Stimulated activated effector memory CD8-positive, alpha-beta T cell treated with anti-CD3 and anti-CD28 coated beads, Interleukin-12 subunit alpha, Interleukin-12 subunit beta, amount 100 ng/mL, for 72 hours (primary cell): ENCODE data around the gene INTS4.
"Not testable (repeated sequence)": the region's sequence is repeated elsewhere in the genome, so short reads cannot be mapped to it uniquely, and the experiment has no call there.

Experiments
- ATAC-seq: fragments of 150-1000 bp; cut with Tn5 transposase; 2 replicates; pipeline ENCODE4 v1.10.0; 2021
- DNase-seq, 2 donors: peaks; one replicate each; pipeline ENCODE4 v3.0.0; 2021 to 2022; ENCODE audit warnings: low spot score in 2 of 2
- H3K27ac Mint-ChIP-seq: one replicate; pipeline ENCODE4 v1.8.0; 2022; ENCODE audit warnings: mild to moderate bottlenecking, mixed read lengths
- H3K36me3 Mint-ChIP-seq: one replicate; pipeline ENCODE4 v1.8.0; 2022; ENCODE audit warnings: mild to moderate bottlenecking, mixed read lengths
- H3K4me1 Mint-ChIP-seq: one replicate; pipeline ENCODE4 v1.8.0; 2022; ENCODE audit warnings: mixed read lengths
- H3K4me3 Mint-ChIP-seq: one replicate; pipeline ENCODE4 v1.8.0; 2022; ENCODE audit warnings: mild to moderate bottlenecking, mixed read lengths
- H3K9me3 Mint-ChIP-seq: one replicate; pipeline ENCODE4 v1.8.0; 2022; ENCODE audit warnings: mixed read lengths

INTS4 gene

DNA sequence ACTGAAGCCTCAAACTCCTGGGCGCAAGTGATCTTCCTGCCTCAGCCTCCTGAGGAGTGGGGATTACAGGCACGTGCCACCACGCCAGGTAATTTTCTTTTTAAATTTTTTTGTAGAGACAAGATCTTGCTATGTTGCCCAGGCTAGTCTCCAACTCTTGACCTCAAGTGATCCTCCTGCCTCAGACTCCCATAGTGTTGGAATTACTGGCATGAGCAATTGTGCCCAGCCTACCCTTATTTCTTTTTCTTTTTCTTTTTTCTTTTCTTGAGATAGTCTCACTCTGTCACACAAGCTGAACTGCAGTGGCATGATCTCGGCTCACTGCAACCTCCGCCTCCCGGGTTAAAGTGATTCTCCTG is 109.7 kb downstream of the INTS4 start:
- Mint-ChIP-seq H3K36me3 (peaks cover 66% of the 10 kb centered on the region), H3K4me3 (no peak overlapping the region), H3K4me1 (peaks cover 5% of the 10 kb centered on the region), H3K9me3 (no peaks in the 10 kb centered on the region), H3K27ac (peak overlapping the region; percentile 81)
- no peak for DNase-seq
- ATAC-seq, result no peak

DNA sequence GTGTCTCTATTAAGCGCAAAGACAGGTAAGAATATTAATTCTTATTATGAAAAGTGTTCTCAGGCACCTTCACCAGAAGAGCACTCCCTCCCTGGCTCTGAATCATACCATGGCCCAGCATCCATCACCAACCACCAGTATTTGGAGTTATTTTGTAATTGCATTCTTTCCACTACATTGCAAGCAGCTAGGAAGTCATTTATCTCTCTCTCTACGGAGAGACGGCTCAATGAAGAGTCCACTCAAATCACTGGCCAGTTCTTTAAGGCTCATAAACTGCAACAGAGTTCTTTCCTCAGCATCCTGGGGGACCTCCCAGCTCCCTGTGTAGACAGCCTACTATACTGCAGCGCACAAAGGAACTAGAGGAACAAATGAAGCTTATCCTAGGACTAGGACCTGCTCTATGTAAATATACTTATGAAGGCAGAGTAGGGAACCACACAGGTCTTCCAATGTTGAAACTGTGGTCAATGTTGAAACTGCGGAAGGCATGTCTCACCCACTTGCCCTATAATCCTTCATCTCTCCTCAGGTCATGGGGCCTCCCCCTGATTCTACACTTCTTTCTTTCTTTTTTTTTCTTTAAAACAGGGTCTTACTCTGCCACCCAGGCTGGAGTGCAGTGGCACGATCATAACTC is 110.2 kb downstream of the INTS4 start:
- H3K4me1 Mint-ChIP-seq, result peaks cover 9% of the 10 kb centered on the region
- ATAC-seq (no peak), DNase-seq (no peak)
- no peaks in the 10 kb centered on the region for H3K9me3 Mint-ChIP-seq
- peaks cover 70% of the 10 kb centered on the region for H3K36me3 Mint-ChIP-seq
- peak overlapping the region; percentile 81 for H3K27ac Mint-ChIP-seq
- H3K4me3 Mint-ChIP-seq, result no peak overlapping the region

DNA sequence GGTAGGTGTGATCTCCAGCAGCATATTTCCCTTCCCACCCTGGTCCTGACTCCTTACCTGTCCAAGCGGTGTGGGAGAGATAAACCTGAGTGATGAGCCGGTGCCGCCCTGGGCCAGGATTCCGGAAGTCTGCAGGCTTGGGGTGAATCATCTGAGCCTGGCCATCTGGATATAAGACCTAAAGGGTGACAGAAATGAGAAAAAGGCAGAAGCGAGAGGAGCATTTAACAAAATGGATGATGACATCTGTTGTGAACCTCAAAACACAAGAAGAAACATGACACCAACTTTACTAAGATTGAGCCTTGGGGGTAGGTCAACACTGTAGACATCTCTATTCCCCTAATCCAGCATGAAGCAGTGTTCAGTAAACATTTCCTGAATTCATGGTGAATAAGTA is 110.7 kb downstream of the INTS4 start:
- no peak overlapping the region for H3K27ac Mint-ChIP-seq

DNA sequence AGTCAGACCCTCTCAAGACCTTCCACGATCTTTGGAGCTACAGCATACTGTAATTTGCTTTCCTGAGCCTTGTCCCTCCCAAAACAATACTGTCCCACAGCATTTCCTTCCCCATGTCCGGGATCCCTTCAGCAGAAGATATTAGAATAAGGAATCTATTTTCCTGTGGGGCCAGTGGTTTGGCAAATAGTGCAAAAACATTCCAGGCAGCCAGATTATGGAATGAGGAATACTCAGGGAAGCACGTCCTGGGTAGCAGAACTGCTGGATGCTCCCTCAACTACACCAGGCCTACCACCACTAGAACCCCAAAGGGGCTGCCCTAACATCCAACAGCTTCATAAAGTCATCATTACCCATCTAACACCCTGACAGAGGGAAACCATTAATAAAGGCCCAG is 112.1 kb downstream of the INTS4 start:
- H3K4me3 Mint-ChIP-seq, result no peak overlapping the region
- no peak for DNase-seq
- H3K4me1 Mint-ChIP-seq, result peaks cover 9% of the 10 kb centered on the region
- H3K36me3 Mint-ChIP-seq, result peaks cover 88% of the 10 kb centered on the region
- peak overlapping the region; percentile 14 for H3K27ac Mint-ChIP-seq
- no peaks in the 10 kb centered on the region for H3K9me3 Mint-ChIP-seq
- ATAC-seq, result no peak

More for the DNA sequence above, 110.7 kb downstream of the INTS4 start:
- DNase-seq, result no peak
- H3K4me3 Mint-ChIP-seq, result no peak overlapping the region
- ATAC-seq, result no peak
- H3K9me3 Mint-ChIP-seq, result no peaks in the 10 kb centered on the region
- H3K36me3 Mint-ChIP-seq, result peaks cover 75% of the 10 kb centered on the region
- peaks cover 9% of the 10 kb centered on the region for H3K4me1 Mint-ChIP-seq

DNA sequence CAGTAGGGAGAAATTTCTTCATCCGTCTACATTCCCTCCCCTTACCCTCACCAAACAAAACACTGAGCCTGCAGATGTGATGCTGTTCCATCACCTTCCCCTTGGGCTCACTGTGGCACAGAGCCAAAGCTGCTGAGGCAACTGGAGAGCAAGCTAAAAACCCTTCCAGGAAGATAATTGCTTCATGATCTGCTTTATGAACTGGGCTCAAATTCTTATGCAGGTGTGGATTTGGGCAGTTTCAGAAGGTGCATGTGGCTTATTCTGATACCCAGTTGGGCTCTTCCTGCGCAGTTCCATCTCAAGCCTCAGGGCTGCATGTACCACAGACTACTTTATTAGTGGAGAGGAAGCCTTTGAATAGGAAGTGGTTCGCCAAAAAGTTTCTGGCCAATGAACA is 115.2 kb downstream of the INTS4 start:
- Mint-ChIP-seq H3K4me3 (no peak overlapping the region), H3K27ac (peak overlapping the region; percentile 78), H3K9me3 (no peaks in the 10 kb centered on the region), H3K4me1 (peaks cover 9% of the 10 kb centered on the region), H3K36me3 (peaks cover 79% of the 10 kb centered on the region)
- peak; percentile 37 for ATAC-seq
- no peak for DNase-seq

DNA sequence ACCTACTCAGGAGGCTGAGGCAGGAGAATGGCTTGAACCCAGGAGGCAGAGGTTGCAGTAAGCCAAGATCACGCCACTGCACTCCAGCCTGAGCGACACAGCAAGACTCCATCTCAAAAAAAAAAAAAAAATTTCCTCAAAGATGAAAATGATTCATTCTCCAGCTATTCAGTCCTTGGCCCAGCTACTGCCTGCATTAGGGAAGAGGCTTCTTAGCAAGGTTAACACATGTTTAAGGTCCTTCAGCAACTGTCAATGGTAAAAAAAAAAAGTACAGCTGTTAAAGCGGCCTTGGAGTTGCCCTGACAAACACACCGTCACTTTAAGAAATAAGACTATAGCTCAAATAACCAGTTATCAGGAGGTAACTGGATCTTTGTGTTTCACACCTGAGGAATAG is 116.2 kb downstream of the INTS4 start:
- not testable (repeated sequence) for ATAC-seq, H3K4me1 Mint-ChIP-seq, H3K9me3 Mint-ChIP-seq, H3K27ac Mint-ChIP-seq, DNase-seq, H3K4me3 Mint-ChIP-seq
- peaks cover 69% of the 10 kb centered on the region for H3K36me3 Mint-ChIP-seq

DNA sequence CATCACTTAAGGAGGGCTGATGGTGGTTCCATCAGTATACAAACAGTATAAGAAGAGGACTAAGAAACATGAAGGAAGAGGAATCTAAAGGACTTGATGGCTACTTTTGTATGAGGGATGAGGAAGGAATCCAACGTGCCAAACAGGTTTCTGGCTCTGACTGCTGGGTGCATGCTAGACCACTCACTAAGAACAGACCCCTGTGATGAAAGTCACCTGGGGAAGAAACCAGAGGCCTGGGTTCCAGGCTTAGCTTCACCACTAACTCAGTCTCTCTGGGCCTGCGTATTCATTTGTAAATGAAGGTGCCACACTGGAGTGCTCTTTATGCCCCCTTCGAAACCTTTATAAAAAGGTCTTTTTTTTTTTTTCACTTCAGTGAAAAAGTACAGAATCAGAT is 118.4 kb downstream of the INTS4 start:
- no peak for ATAC-seq
- H3K36me3 Mint-ChIP-seq, result peaks cover 58% of the 10 kb centered on the region
- no peaks in the 10 kb centered on the region for H3K9me3 Mint-ChIP-seq
- DNase-seq, result no peak
- H3K4me1 Mint-ChIP-seq, result peaks cover 9% of the 10 kb centered on the region
- no peak overlapping the region for H3K4me3 Mint-ChIP-seq
- no peak overlapping the region for H3K27ac Mint-ChIP-seq

DNA sequence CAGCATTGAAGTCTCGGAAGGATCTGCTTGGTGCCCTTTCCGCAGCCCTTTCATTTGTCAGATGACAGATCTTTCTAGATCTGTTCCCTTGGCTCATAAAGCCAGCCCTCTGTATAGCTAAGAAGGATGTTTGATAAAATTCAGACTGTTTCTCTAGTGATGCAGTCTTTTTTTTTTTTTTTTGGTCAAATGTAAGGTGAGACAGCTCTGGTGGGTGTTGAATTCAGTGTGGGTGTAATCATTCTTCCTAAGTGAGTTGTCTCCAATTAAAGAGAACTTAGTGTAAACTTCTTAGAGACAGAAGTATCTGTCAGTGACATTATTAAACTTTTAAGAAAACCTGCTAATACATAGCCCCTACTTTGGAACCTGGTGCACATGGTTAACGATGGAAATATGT is 120.3 kb downstream of the INTS4 start:
- no peaks in the 10 kb centered on the region for H3K9me3 Mint-ChIP-seq
- H3K27ac Mint-ChIP-seq, result no peak overlapping the region
- H3K4me3 Mint-ChIP-seq, result no peak overlapping the region
- H3K4me1 Mint-ChIP-seq, result no peaks in the 10 kb centered on the region
- DNase-seq (no peak), ATAC-seq (no peak)
- H3K36me3 Mint-ChIP-seq, result peaks cover 44% of the 10 kb centered on the region

DNA sequence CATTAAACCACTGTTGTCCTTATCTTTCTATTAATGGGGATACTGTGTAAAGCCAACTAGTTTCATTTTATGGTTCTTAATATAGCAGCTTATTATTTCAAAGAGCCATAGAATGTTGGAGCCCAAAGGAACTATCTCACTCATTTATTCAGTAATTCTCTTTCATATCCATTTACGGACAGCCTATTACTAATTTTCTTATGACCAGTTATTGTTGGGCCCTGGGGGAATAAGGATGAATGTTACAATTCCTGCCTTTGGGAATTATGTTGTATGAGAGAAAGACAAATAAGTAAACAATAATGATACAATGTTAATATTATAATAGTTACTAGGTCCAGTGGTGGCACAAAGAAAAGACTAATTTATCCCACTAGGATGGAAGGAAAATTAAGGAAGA is 121.1 kb downstream of the INTS4 start:
- Mint-ChIP-seq H3K9me3 (no peaks in the 10 kb centered on the region), H3K4me3 (no peak overlapping the region), H3K36me3 (peaks cover 39% of the 10 kb centered on the region), H3K4me1 (no peaks in the 10 kb centered on the region), H3K27ac (no peak overlapping the region)
- ATAC-seq, result no peak
- DNase-seq, result no peak

DNA sequence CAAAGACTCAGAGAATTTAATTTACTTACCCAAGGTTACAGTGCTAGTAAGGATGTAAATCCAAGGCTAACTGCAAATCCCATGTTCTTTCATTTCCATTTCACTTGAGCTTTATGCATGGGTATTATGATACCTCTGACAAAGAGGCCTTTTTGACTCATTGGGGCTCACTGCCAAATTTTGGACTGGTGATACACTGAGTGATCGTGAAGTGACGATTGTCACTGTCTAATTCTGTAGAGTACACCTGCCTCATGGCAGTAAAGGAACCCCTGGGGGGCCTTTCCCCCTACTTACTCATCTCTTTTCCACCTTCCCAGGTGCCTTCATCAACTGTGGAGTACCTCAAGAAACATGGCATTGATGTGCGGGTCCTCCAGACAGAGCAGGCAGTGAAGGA is 122.6 kb downstream of the INTS4 start:
- Mint-ChIP-seq H3K36me3 (peaks cover 29% of the 10 kb centered on the region), H3K4me1 (no peaks in the 10 kb centered on the region), H3K9me3 (no peaks in the 10 kb centered on the region), H3K4me3 (no peak overlapping the region), H3K27ac (no peak overlapping the region)
- DNase-seq (no peak), ATAC-seq (no peak)

DNA sequence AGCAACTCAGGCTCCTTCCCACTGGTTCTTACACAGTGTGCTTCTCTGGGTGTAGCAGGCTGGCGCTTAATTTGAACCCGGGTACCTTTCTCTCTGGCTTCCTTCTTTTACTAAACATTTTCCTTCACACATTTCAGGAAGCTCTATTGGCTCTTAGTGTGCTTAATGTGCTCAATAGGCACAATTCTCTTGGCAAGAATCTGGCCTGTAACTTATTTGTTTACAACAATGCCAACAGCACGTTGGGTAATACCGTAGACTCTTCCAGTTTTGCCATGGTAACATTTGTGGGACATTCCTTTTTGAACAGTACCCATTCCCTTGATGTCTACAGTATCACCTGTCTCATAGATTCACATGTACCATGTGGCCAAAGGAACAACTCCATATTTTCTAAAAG is 125.7 kb downstream of the INTS4 start:
- ATAC-seq (no peak), DNase-seq (no peak)
- Mint-ChIP-seq H3K27ac (no peak overlapping the region), H3K9me3 (no peaks in the 10 kb centered on the region), H3K4me1 (no peaks in the 10 kb centered on the region), H3K4me3 (no peak overlapping the region), H3K36me3 (peaks cover 19% of the 10 kb centered on the region)

DNA sequence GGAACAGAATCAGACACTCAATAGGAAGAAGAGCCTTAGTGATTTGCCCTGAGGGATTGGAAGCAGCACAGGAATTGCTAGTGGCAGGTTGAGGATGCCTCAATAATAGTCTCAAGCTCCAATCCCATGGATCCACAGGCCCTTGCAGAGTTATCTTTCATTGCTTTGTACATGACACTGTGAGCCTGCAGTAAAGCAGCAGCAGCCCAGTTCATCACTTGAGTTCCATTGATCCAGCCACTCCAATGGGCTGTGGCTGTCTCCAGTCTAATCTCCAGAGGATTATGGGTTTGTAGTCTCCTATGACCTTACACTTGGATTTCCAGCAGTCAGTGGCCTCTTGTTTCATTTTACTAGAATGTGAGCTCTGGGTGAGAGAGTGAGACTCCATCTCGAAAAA is 128.1 kb downstream of the INTS4 start:
- Mint-ChIP-seq H3K4me1 (no peaks in the 10 kb centered on the region), H3K36me3 (peaks cover 11% of the 10 kb centered on the region), H3K4me3 (no peak overlapping the region), H3K27ac (no peak overlapping the region), H3K9me3 (no peaks in the 10 kb centered on the region)
- DNase-seq (no peak), ATAC-seq (no peak)

DNA sequence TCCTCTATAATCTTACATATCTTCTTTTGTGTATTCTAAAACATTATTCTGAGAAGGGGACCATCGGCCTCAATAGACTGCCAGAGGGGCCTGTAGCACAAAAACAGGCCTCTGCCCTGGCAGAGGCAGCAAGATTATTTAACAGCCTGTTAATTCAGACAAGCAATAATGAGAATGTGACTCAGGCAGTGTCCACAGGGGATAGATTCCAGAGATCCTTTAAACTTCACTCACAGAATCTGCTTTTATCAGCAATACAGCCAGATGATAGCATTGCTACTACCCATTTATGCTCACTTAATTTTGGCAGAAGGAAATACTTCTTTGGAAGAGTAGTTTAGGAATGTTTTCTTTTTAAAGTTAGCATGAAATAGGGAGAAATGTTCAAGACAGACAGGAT is 128.7 kb downstream of the INTS4 start:
- Mint-ChIP-seq H3K36me3 (peaks cover 7% of the 10 kb centered on the region), H3K9me3 (no peaks in the 10 kb centered on the region), H3K27ac (no peak overlapping the region), H3K4me3 (no peak overlapping the region), H3K4me1 (no peaks in the 10 kb centered on the region)
- DNase-seq (no peak), ATAC-seq (no peak)

DNA sequence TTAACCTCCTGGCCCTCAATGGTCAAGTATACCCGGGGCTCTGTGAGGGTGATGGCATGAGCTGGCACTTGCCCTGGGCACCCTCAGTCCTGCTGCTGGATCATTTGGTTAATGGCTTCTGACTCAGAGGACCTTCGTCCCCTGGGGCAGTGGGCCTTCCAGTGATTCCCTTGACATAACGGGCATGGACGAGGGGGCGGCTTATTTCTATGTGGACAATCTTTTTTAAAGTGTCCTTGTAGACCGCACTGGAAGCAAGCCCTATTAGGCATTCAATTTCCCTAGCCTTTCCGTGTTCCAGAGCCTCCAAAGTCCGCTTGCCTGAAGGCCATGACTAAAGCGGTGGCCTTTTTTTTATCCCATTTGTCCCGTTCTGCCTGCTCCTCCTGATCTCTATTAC is 133.0 kb downstream of the INTS4 start:
- not testable (repeated sequence) for H3K27ac Mint-ChIP-seq, H3K4me3 Mint-ChIP-seq, ATAC-seq, H3K9me3 Mint-ChIP-seq, H3K4me1 Mint-ChIP-seq, H3K36me3 Mint-ChIP-seq, DNase-seq

DNA sequence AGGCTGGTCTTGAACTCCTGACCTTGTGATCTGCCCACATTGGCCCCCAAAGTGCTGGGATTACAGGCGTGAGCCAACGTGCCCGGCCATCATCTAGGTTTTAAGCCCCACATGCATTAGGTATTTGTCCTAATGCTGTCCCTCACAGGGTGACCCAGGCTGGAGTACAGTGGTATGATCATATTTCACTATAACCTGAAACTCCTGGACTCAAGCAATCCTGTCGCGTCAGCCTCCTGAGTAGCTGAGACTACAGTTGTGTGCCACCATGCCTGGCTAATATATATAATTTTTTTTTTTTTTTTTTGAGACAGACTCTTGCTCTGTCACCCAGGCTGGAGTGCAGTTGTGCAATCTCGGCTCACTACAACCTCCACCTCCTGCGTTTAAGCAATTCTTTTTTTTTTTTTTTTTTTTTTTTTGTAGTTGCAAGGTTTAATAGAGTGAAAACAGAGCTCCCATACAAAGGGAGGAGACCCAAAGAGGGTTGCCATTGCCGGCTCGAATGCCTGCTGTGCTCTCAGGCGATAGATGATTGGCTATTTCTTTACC is 136.5 kb downstream of the INTS4 start:
- ATAC-seq, DNase-seq, H3K4me1 Mint-ChIP-seq, H3K36me3 Mint-ChIP-seq, H3K9me3 Mint-ChIP-seq, H3K4me3 Mint-ChIP-seq, H3K27ac Mint-ChIP-seq: not testable (repeated sequence)

DNA sequence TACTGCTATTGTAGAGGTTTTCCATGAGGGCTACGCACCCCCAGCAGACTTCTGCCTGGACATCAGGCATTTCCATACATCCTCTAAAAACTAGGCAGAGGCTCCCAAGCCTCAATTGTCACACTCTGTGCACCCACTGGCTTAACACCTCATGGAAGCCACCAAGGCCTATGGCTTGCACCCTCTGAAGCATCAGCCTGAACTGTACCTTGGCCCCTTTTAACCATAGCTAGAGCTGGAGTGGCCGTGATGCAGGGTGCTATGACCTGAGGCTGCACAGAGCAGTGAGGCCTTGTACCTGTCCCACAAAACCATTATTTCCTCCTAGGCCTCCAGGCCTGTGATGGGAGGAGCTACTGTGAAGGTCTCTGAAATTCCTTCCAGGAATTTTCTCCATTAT is 139.6 kb downstream of the INTS4 start:
- ATAC-seq (no peak), DNase-seq (no peak)
- no peaks in the 10 kb centered on the region for H3K36me3 Mint-ChIP-seq
- H3K9me3 Mint-ChIP-seq, result peaks cover 4% of the 10 kb centered on the region
- no peak overlapping the region for H3K4me3 Mint-ChIP-seq
- H3K27ac Mint-ChIP-seq, result no peak overlapping the region
- H3K4me1 Mint-ChIP-seq, result no peaks in the 10 kb centered on the region

DNA sequence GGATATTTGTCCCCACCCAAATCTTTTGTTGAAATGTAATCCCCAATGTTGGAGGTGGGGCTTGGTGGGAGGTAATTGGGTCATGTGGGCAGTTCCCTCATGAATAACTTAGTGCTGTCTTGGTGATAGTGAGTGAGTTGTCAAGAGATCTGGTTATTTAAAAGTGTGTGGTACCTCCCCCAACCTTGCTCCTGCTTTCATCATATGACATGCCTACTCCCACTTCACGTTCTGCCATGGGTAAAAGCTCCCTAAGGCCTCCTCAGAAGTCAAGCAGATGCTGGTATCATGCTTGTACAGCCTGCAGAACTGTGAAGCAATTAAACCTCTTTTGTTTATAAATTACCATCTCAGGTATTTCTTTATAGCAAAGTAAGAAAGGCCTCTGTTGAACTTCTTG is 143.0 kb downstream of the INTS4 start:
- no peak overlapping the region for H3K4me3 Mint-ChIP-seq
- no peak overlapping the region for H3K27ac Mint-ChIP-seq
- H3K36me3 Mint-ChIP-seq, result no peaks in the 10 kb centered on the region
- no peaks in the 10 kb centered on the region for H3K4me1 Mint-ChIP-seq
- ATAC-seq (no peak), DNase-seq (no peak)
- H3K9me3 Mint-ChIP-seq, result peaks cover 4% of the 10 kb centered on the region
